Neural cell (in vitro differentiated cells): ENCODE data around the gene CCDC88C. TPM values are rescaled to one million over a fixed set of nuclear protein-coding genes. Genes with fewer than 3 reads are reported as not detected.

Experiments used
- H2AFZ ChIP-seq: fragments of 200-600, 300-800 bp; sonication (generic), shearing (Covaris generic); 2 replicates; pipeline ENCODE4 v1.6.0; 2014; ENCODE audit warnings: low read depth, mild to moderate bottlenecking, antibody characterized with exemption, low read length, moderate library complexity
- H3F3A ChIP-seq: fragments of 200-600 bp; shearing (Covaris generic); 2 replicates; pipeline ENCODE4 v1.6.1; 2016; ENCODE audit warnings: mild to moderate bottlenecking, moderate library complexity, mixed read lengths, antibody characterized with exemption, low read length; ENCODE audit not compliant: insufficient read depth, poor library complexity, severe bottlenecking
- H3K27ac ChIP-seq: fragments of 200-600, 300-800 bp; sonication (generic), shearing (Covaris generic); 2 replicates; pipeline ENCODE4 v1.5.1; 2014; ENCODE audit warnings: mild to moderate bottlenecking, low read length, moderate library complexity
- H3K27me3 ChIP-seq: fragments of 300-800, 200-600 bp; sonication (generic), shearing (Covaris generic); 2 replicates; pipeline ENCODE4 v1.6.0; 2014; ENCODE audit warnings: mild to moderate bottlenecking, low read depth, low read length, moderate library complexity; ENCODE audit not compliant: insufficient read depth
- H3K36me3 ChIP-seq: fragments of 300-800, 200-600 bp; sonication (generic), shearing (Covaris generic); 2 replicates; pipeline ENCODE4 v1.5.1; 2014; ENCODE audit warnings: mild to moderate bottlenecking, antibody characterized with exemption, low read length, moderate library complexity; ENCODE audit not compliant: insufficient read depth
- H3K4me2 ChIP-seq: fragments of 300-800, 200-600 bp; sonication (generic), shearing (Covaris generic); 2 replicates; pipeline ENCODE4 v1.6.0; 2014; ENCODE audit warnings: mild to moderate bottlenecking, low read length
- H3K4me3 ChIP-seq: fragments of 300-800, 200-600 bp; sonication (generic), shearing (Covaris generic); 2 replicates; pipeline ENCODE4 v1.5.1; 2014; ENCODE audit warnings: mild to moderate bottlenecking, low read length, moderate library complexity
- H3K79me2 ChIP-seq: fragments of 200-600 bp; shearing (Covaris generic); replicated peaks from 2 replicates; pipeline ENCODE4 v1.6.0; 2014; ENCODE audit warnings: mild to moderate bottlenecking, low read length, moderate library complexity; ENCODE audit not compliant: insufficient read depth
- H3K9ac ChIP-seq: fragments of 300-800, 200-600 bp; sonication (generic), shearing (Covaris generic); 2 replicates; pipeline ENCODE4 v1.6.1; 2016; ENCODE audit warnings: mild to moderate bottlenecking, low read length, mixed read lengths
- H3K9me2 ChIP-seq: fragments of 200-600 bp; shearing (Covaris generic); 2 replicates; pipeline ENCODE4 v1.6.1; 2016; ENCODE audit warnings: mild to moderate bottlenecking, low read length, mixed read lengths; ENCODE audit not compliant: insufficient read depth
- H3K9me3 ChIP-seq: fragments of 200-600, 300-800 bp; sonication (generic), shearing (Covaris generic); 2 replicates; pipeline ENCODE4 v1.6.1; 2016; ENCODE audit warnings: mild to moderate bottlenecking, mixed run types, low read length, moderate library complexity, mixed read lengths
- H4K20me1 ChIP-seq: fragments of 200-600 bp; shearing (Covaris generic); 2 replicates; pipeline ENCODE4 v1.6.1; 2016; ENCODE audit warnings: mild to moderate bottlenecking, mixed run types; ENCODE audit not compliant: insufficient read depth
- CTCF ChIP-seq: fragments of 450-650 bp; IDR thresholded peaks from 2 replicates; pipeline ENCODE4 v1.5.1; 2014; ENCODE audit warnings: antibody characterized with exemption, mild to moderate bottlenecking, moderate library complexity; ENCODE audit not compliant: poor library complexity, severe bottlenecking
- EP300 ChIP-seq: fragments of 450-650 bp; conservative IDR thresholded peaks from 2 replicates; pipeline ENCODE4 v1.6.1; 2014; ENCODE audit warnings: antibody characterized with exemption, mild to moderate bottlenecking, moderate library complexity; ENCODE audit not compliant: poor library complexity, severe bottlenecking
- EZH2 ChIP-seq: fragments of 200-600, 300-800 bp; shearing (Covaris generic), sonication (generic); IDR thresholded peaks from 2 replicates; pipeline ENCODE4 v1.6.1; 2014; ENCODE audit warnings: antibody characterized with exemption, low read length, borderline replicate concordance, mild to moderate bottlenecking; ENCODE audit not compliant: insufficient read depth, poor library complexity, severe bottlenecking
- MXI1 ChIP-seq: fragments of 450-650 bp; conservative IDR thresholded peaks from 2 replicates; pipeline ENCODE4 v1.6.1; 2014; ENCODE audit warnings: antibody characterized with exemption, mild to moderate bottlenecking; ENCODE audit not compliant: poor library complexity, severe bottlenecking
- POLR2AphosphoS5 ChIP-seq: IDR thresholded peaks from 2 replicates; pipeline ENCODE4 v1.6.1; 2012
- RAD21 ChIP-seq: fragments of 450-650 bp; conservative IDR thresholded peaks from 2 replicates; pipeline ENCODE4 v1.6.1; 2014; ENCODE audit warnings: antibody characterized with exemption, mild to moderate bottlenecking, moderate library complexity
- REST ChIP-seq: IDR thresholded peaks from 2 replicates; pipeline ENCODE4 v1.6.1; 2012; ENCODE audit warnings: borderline replicate concordance
- SMC3 ChIP-seq: fragments of 450-650 bp; conservative IDR thresholded peaks from 2 replicates; pipeline ENCODE4 v1.6.1; 2014; ENCODE audit warnings: antibody characterized with exemption, mild to moderate bottlenecking, moderate library complexity; ENCODE audit not compliant: poor library complexity
- TAF1 ChIP-seq: IDR thresholded peaks from 2 replicates; pipeline ENCODE4 v1.6.1; 2012; ENCODE audit warnings: low read depth
- polyA plus RNA-seq: library from polyadenylated mRNA; depleted of rRNA; stranded (reverse); fragments of >200 nt; gene quantifications from 2 replicates; pipeline ENCODE4 v1.2.3, GENCODE V29; 2014

The CCDC88C gene
- polyA plus RNA-seq, 1 donor from 2014 or later = 20.1 TPM

- Histone ChIP-seq H3K79me2 (no peaks in the 10 kb centered on the region), H3K36me3 (no peaks in the 10 kb centered on the region), H3K27me3 (no peaks in the 10 kb centered on the region), H4K20me1 (no peaks in the 10 kb centered on the region), H2AFZ (no peak overlapping the region), H3F3A (no peaks in the 10 kb centered on the region), H3K9me2 (no peaks in the 10 kb centered on the region), H3K9ac (no peak overlapping the region), H3K4me3 (no peak overlapping the region), H3K27ac (no peak overlapping the region), H3K4me2 (no peak overlapping the region), H3K9me3 (no peaks in the 10 kb centered on the region)
- TF ChIP-seq REST (no peak), EP300 (no peak), TAF1 (no peak), POLR2AphosphoS5 (no peak), MXI1 (no peak), SMC3 (no peak), RAD21 (no peak), EZH2 (no peak), CTCF (no peak)
Observed at GRCh38 chr14:91237219-91237618, 180.4 kb downstream of the CCDC88C start.

GRCh38 chr14:91235841-91236240 lies 181.8 kb downstream of the CCDC88C start:
- no peak overlapping the region for H3K4me3 ChIP-seq
- no peaks in the 10 kb centered on the region for H3K9me2 ChIP-seq
- H3F3A ChIP-seq = no peaks in the 10 kb centered on the region
- no peaks in the 10 kb centered on the region for H3K9me3 ChIP-seq
- H4K20me1 ChIP-seq = no peaks in the 10 kb centered on the region
- H3K79me2 ChIP-seq = no peaks in the 10 kb centered on the region
- H3K27ac ChIP-seq = no peak overlapping the region
- no peak overlapping the region for H3K9ac ChIP-seq
- no peaks in the 10 kb centered on the region for H3K27me3 ChIP-seq
- H3K36me3 ChIP-seq = no peaks in the 10 kb centered on the region
- no peak for TF ChIP-seq CTCF
- no peak for TF ChIP-seq SMC3
- TF ChIP-seq RAD21 = no peak
- no peak for TF ChIP-seq REST
- no peak for TF ChIP-seq TAF1
- TF ChIP-seq EZH2 = no peak
- no peak for TF ChIP-seq MXI1
- no peak for TF ChIP-seq POLR2AphosphoS5
- no peak for TF ChIP-seq EP300
- no peak overlapping the region for H3K4me2 ChIP-seq
- H2AFZ ChIP-seq = no peak overlapping the region
